Cerebellar nuclear complex (tissue), 1 donor: Measurements from ENCODE around the gene MUC20.
"Not testable (repeated sequence)": the region's sequence is repeated elsewhere in the genome, so short reads cannot be mapped to it uniquely, and the experiment has no call there.

Source experiments
- DNase-seq, 2 experiments: peaks; one replicate each; lab custom pipeline; 2025; lab: John Stamatoyannopoulos, UW

MUC20 gene

GRCh38 chr3:195731356-195731905, 10.7 kb downstream of the MUC20 start:
- DNase-seq = no peak

- no peak for DNase-seq
Observed at GRCh38 chr3:195732940-195733339, 12.2 kb downstream of the MUC20 start.

- no peak for DNase-seq
Observed at GRCh38 chr3:195735036-195735695, 14.4 kb downstream of the MUC20 start.

DNA sequence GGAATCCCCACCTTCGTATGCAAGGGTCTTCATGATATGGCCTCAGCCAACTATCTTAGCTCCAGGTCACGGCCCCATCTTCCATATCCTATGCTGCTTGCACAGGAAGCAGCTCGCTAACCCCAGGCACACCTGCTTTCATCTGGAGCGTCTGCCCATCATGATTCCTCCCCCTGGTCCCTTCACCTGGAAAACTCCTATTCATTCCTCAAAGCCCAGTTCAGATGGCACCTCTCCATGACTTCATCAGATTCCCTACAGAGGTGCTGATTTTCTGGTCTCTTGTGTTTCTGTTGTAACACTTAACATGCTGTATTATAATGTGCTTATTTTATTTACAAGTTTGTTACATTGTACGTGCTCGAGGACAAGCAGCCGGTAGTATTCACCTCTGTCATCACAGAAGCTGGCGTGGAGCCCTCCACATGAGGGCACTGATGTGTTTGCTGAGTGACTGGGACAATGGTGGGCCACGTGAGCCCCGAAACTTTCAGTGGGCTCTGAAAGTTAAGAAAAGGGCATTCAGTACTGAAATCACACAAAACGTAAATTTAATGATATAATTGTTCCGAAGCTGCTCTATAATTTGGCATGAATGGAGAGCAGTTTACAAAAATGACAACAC, 16.2 kb downstream of the MUC20 start:
- no peak for DNase-seq

DNA sequence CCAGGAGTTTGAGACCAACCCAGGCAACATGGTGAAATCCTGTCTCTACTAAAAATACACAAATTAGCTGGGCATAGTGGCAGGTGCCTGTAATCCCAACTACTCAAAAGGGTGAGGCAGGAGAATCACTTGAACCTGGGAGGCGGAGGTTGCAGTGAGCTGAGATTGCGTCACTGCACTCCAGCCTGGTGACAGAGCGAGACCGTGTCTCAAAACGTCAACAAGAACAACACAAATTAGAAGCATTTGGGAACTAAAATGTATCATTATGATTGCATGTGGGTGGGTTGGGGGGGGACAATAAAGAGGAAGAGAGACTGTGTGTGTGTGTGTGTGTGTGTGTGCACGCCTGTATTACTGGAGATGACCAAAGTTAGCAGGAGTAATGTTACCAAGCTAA, 17.0 kb downstream of the MUC20 start:
- DNase-seq = not testable (repeated sequence)

DNA sequence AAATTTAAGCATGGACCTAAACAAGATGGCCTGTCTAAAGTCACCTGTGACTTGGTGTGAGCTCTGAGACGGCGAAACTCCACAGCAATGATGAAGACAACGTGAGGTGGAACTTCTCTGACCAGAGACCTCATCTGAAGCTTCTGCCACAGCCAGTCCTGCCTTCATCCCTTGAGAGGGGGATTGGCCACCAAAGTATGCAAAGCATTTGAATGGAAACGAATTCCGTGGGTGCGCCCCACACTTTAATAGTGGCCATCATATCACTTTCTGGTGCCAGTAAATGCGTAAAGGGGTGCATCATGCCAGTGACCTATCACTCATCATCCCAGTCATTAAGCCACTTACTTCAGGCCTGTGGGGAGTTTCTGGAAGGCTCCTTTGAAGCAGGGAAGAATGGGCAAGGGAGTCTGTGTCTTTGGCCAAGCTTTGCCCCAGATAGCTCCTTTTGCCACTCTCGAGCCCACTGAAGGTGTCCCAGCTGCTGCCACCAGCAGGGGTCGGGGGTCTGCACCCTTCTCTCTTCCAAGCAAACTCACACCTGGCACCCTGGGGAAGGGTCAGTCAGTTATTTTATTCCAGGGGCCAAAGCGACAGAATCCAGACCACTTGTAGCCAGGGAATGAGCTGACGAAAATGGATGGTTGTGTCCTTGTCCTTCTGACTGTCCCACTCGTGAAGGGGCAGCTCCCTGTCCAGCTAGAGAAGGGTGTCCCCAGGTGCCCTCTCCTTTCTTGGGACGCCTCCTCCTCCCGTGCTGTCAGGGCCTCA, 17.7 kb downstream of the MUC20 start:
- DNase-seq = no peak

GRCh38 chr3:195739561-195740111, 18.9 kb downstream of the MUC20 start:
- no peak for DNase-seq

DNA sequence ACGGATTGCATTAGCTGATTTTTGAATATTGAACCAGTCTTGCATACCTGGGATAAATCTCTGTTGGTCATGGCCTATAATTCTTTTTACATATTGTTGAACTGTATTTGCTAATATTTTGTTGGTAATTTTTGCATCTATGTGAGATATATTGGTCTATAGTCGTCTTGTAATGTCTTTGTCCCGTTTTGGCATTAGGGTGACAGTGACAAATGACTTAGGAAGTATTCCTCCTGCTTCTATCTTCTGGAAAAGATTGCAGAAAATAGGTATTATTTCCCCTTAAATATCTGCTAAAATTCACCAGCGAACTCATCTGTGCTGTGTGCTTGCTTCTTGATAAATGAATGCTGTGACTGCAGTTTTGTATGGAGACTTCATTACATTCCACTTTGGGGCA, 23.7 kb downstream of the MUC20 start:
- no peak for DNase-seq

DNA sequence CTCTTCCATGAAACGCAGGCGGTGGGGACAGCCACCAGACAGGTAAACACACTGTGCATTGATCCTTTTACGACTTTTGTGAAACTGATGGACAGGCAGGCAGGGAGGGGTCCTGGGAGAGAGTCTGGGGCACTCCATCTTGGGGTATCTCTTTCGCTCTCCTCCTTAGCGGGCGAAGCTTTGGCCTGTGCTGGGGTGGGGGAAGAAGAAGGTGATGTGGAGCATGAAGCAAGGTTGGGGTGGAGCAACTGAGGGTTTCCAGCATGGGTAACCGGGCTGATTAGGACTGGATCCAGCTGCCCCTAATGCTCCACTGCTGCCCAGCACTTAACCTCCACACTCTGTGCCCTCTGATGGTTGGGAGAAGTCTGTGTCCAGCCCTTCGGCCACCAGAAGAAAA, 25.6 kb downstream of the MUC20 start:
- no peak for DNase-seq

- DNase-seq = no peak
Observed at GRCh38 chr3:195746751-195747150, 26.0 kb downstream of the MUC20 start.

GRCh38 chr3:195748661-195749060, 27.9 kb downstream of the MUC20 start:
- no peak for DNase-seq

DNA sequence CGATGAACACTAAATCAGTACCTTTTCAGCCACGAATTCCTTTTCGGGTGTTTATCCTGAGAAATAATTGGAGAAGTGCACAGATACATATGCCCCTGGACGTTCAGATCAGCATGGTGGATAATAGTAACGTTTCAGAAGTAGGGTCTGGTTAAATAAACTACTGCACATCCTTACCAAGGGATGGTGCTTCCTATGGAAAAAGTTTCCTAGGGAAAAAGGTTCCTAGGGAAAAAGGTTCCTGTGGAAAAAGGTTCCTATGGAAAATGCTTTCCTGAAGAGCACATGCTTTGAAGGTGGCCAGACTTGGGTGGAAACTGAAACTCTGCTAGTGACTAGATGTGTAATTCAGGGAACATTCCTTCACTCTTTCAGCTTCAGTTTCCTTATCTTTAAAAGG, 28.3 kb downstream of the MUC20 start:
- not testable (repeated sequence) for DNase-seq

DNA sequence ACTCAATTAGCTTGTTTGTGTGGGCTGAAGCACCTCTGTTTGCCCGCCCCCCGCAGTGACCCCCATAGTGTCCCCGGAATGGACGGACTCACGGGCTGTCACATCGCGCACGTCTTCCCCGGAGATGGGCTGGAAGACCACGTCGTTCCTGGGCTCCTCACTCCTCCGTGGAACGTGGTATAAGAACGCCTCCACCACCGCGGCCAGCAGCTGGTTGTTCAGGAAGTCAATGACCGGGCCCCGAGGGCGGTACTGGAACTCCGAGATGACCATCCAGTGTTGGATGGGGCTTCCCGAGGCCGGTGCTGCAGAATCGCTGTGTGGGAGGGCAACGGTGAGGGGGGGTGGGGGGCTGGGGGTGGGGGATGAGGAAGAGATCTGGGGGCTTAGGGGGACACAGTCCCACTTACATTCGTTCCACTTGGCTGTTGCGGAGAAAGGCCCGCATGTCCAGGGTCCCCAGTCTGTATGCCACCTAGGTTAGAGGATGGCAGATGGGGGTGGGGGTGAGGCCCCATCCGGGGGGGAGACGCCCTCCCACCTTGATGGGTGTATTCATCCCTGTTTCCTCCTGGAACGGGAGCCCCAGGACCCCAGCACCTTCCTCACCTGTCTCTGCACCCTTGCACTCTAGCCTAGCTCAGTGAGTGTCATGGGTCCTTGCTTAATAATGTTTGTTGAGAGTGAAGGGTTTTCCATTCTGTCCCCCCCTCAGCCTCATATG, 30.2 kb downstream of the MUC20 start:
- no peak for DNase-seq

DNA sequence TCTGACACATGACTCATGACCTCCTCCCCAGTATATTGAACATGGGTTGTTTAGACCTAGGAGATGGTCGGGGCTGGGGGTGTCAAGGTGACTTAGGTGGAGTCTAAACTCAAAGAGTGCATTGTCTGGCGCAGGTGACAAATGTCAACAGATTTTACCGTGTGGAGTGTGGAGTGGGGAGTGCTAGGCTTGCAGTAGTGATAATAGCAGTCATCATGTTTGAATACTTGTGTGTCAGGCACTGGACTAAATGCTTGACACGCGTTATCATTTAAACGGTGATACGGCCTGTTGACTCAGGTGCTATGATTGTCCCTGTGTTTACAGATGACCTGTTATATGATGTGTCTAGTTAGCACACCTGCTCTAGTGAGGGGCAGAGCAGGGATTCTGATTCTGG, 30.8 kb downstream of the MUC20 start:
- DNase-seq = no peak

DNA sequence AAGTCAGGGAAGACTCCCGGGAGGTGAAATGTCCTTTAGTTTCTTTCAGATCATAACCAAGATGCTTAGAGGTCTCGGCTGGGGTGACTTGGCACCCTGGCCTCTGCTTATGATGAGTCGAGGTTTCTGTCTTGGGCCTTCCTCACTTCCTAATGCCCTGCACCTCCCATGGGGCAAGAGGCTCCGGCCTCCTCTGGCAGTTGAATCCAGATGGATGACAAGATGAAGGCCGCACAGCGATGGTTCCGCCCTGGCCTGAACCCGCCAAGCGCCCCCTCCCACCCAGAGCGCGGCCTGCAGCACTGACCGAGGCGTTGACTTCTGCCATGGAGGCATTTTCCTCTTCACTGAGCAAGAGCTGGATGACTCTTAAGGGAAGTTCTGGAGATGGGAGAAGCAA, 31.3 kb downstream of the MUC20 start:
- no peak for DNase-seq

DNA sequence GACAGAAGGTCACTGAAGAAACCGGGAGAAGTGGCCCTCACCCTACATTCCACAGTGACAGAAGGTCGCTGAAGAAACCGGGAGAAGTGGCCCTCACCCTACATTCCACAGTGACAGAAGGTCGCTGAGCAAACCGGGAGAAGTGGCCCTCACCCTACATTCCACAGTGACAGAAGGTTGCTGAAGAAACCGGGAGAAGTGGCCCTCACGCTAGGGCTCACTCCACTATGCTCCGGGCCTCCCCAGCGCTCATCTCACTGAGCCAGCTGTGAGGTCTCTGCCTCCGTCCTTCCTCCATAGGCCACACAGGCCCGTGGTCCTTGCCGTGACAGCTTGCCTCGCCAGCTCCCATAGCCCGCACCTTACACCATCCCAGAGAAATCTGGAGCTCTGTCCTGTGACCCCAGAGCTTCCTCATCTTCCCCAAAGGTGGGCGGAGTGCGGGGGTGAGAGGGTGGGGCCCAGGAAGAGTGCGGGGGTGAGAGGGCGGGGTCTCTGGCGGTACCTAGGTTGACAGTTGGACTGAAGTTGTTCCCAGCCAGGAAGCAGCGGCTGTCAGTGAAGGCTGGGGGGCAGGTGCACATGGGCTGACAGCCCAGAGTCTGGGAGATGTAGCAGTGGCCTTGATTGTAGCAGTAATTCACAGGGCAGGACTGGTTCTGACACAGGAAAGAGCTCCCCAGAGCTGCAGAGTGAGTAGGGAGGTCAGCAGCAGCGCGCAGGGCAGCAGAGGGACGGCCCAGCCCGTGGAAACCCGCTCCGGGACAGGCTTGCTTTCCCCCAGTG, 32.0 kb downstream of the MUC20 start:
- no peak for DNase-seq

DNA sequence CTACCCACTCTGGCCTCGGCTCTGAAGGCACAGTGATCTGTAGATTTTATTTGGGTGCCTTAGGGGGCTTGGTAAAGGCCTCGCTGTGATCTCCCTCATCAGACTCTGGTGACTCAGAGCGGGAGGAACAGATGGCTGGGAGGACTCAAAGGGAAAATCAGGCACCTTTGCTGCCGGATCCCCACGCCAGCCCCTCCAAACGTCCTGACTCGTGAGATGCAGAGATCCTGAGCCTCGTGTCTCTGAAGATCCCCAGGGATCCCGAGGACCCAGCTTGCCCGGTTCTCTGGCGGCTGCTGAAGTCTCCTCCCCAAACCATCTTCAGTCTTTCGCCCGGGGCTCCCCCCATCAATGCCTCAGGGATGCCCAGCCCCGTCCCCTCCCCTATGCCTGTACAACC, 32.8 kb downstream of the MUC20 start:
- no peak for DNase-seq

DNA sequence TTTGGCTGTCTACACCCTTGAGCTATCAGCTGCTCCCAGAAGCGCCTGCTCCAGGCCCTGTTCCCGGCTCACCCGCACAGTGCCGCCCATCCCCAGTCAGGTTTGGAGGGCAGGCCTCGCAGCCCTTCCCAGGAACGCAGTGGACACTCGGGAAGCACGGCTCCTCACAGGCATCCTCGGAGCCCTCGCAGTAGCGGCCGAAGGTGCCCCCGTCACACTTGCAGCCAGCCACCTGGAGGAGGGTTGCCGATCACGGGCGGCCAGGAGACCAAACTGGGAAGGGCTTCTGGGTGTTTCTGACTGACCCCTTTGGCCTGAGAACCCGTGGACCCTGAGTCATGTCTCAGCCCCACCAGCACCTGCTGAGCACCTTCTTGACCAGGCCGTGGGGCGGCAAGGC, 33.4 kb downstream of the MUC20 start:
- DNase-seq = no peak

DNA sequence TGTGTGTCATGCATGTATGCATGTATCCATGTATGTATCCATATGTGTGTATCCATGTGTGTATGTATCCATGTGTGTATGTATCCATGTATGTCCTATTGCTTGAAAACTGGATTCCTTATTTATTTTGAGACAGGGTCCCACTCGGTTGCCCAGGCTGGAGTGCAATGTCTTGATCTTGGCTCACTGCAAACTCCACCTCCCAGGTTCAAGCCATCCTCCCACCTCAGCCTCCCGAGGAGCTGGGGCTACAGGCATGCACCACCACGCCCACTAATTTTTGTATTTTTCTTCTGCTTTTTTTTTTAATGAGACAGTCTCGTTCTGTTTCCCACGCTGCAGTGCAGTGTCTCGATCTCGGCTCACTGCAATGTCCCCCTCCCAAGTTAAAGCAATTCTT, 34.1 kb downstream of the MUC20 start:
- DNase-seq = no peak

DNA sequence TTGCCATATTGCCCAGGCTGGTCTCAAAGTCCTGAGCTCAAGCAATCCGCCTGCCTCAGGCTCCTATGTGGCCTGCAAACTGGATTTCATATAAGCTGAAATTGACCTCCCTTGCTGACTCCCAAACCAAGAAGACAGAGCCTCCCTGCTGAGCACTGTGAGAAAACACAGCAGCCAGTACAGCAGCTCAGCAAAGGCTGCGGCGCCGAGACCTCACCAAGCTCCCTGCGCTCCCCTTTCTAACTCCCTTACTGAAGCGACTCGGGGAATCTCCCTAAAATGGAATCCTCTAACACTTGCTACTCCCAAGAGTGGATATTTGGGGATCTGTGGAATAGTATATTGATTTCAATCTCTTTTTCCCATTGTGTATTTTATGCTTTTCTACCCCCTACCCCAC, 34.6 kb downstream of the MUC20 start:
- DNase-seq = no peak
